Measurements from ENCODE around the gene CPLX3. TPM values are rescaled to one million over a fixed set of nuclear protein-coding genes. Genes with fewer than 3 reads are reported as not detected.

Gene CPLX3
- total RNA-seq, 1 donor from 2014 or later, result 1.2 TPM

DNA sequence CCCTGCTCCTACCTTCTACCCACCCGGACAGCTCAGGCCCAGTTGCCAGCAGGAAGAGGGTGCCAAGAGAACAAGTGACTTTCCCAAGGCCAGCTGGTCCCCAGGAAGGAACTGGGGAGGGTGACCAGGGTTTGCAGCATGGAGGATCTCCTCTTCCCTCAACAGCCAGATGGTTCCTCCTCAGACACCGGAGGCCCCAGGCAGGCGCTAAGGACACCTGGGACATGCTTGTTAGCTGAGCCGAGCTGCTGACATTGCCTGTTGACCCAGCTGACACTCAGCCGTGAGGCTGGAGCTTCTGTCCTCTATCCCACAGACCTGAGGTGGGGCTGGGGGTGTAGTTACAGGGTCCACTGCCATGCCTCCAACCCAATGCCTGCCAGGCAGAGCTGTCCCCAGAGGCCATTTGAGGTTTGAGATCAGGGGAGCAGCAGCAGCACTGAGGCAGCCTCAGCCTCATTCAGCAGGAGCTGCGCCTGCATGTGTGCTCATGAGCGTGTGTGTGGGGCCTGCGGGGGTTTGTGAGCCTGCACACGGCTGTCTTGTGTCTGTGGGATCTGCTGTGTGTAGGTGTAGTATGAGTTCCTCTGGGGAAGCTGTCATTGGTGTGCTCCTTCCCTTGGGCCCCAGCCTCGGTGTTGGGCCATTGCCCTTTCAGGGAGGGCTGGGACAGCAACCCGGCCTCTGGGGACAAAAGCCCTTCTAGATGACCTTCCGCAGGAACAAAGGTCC is 7.1 kb downstream of the CPLX3 start:
- intact Hi-C loops (cut with micrococcal nuclease), result no loop called here
- no peak for DNase-seq

DNA sequence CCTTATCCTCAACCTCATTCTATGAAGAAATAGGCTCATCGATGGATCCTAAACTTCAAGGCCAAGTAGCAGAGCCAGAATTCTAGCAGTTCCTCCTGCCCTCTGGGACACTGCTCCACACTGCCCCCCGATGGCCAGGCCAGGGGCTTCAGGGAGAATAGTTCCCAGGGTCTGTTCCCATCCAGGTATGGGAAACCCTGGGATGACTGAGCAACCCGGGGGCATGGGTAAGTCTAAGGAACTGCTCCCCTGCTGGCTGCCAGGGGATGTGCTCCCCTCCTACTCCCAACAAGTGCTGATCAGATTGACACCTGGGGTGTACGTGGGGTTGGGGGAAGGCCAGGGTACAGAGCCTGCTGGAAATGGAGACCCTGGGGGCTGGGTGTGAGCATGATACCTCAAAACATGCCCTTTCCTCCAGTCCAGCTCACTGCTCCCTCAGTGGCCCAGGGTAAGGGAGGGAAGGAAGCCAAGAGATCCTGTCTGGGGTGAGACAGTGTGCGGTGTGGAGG is 8.9 kb downstream of the CPLX3 start:
- DNase-seq, result peak; percentile 57
- H3K27ac ChIP-seq (replicated peaks), result no peak overlapping the region
- peaks cover 18% of the 10 kb centered on the region for H3K4me1 ChIP-seq
- no peak overlapping the region for H3K4me3 ChIP-seq
- H3K36me3 ChIP-seq, result peaks cover 13% of the 10 kb centered on the region
- TF ChIP-seq, protein P1, sequence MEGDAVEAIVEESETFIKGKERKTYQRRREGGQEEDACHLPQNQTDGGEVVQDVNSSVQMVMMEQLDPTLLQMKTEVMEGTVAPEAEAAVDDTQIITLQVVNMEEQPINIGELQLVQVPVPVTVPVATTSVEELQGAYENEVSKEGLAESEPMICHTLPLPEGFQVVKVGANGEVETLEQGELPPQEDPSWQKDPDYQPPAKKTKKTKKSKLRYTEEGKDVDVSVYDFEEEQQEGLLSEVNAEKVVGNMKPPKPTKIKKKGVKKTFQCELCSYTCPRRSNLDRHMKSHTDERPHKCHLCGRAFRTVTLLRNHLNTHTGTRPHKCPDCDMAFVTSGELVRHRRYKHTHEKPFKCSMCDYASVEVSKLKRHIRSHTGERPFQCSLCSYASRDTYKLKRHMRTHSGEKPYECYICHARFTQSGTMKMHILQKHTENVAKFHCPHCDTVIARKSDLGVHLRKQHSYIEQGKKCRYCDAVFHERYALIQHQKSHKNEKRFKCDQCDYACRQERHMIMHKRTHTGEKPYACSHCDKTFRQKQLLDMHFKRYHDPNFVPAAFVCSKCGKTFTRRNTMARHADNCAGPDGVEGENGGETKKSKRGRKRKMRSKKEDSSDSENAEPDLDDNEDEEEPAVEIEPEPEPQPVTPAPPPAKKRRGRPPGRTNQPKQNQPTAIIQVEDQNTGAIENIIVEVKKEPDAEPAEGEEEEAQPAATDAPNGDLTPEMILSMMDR (IDR thresholded peaks at IDR 0.05; ENCODE audit: borderline replicate concordance), result peak; percentile 80
- intact Hi-C loops (cut with micrococcal nuclease), result no loop called here
- no peaks in the 10 kb centered on the region for H3K27me3 ChIP-seq (ENCODE audit: low read depth)
- no peaks in the 10 kb centered on the region for H3K9me3 ChIP-seq (replicated peaks)

More for the DNA sequence above, 7.1 kb downstream of the CPLX3 start:
- TF ChIP-seq, protein P1 (IDR thresholded peaks at IDR 0.05; ENCODE audit: borderline replicate concordance), result no peak
- no peak overlapping the region for H3K4me3 ChIP-seq
- peaks cover 4% of the 10 kb centered on the region for H3K36me3 ChIP-seq
- no peaks in the 10 kb centered on the region for H3K9me3 ChIP-seq (replicated peaks)
- H3K27ac ChIP-seq (replicated peaks), result no peak overlapping the region
- H3K27me3 ChIP-seq (ENCODE audit: low read depth), result peaks cover 5% of the 10 kb centered on the region
- peaks cover 18% of the 10 kb centered on the region for H3K4me1 ChIP-seq

DNA sequence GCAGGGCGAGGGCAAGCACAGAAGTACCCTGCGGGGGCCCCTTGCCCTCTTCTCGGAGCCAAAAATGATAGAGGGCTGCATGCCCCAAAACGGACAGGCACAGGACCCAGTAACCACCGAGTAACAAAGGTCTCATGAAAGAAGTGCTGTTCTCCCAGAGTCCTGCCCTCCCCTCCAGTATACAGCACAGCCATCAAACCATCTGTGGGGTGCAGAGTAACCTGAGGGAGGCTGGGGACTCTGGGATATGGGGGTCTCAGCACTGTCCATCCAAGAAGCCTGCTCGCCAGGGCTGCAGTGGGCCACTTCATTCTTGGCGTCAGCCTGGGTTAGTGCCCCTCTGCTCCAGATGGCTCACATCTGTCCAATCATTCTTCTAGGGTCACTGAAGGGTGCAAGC is 10.4 kb downstream of the CPLX3 start:
- TF ChIP-seq, protein P1 (IDR thresholded peaks at IDR 0.05; ENCODE audit: borderline replicate concordance), result no peak
- Histone ChIP-seq H3K36me3 (peaks cover 13% of the 10 kb centered on the region), H3K4me1 (peaks cover 14% of the 10 kb centered on the region), H3K9me3 (replicated peaks) (no peaks in the 10 kb centered on the region), H3K27me3 (ENCODE audit: low read depth) (no peaks in the 10 kb centered on the region), H3K27ac (replicated peaks) (no peak overlapping the region), H3K4me3 (no peak overlapping the region)
- DNase-seq, result no peak
- intact Hi-C loops (cut with micrococcal nuclease), result no loop called here

DNA sequence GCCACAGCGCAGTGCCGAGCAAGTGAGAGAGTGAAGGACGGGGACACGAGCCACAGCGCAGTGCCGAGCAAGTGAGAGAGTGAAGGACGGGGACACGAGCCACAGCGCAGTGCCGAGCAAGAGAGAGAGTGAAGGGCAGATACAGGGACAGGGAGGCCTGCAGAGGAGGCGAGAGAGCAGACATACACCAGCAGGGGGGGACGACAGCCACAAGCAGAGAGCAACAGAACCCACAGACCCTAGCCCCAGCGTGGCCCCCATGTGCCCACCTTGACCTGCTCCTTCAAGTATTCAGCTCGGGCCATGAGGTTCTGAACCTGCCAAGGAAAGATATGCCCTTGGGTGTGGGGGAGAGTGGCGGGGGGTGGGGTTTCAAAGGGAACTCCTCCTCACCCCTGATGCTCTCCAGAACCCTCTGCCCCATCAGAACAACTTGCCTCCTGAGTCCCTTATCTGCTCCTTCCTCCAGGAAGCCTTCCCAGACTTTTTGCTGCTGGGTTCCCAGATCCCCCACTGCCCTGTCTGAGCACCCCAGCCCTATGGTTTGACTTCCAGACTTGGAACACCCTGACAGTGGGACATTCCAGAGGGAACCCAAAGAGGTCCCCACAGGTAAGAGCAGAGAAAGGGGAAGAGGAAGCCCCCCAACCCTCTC is 11.2 kb downstream of the CPLX3 start:
- H3K27ac ChIP-seq (replicated peaks), result no peak overlapping the region
- H3K36me3 ChIP-seq, result peaks cover 13% of the 10 kb centered on the region
- TF ChIP-seq, protein P1 (IDR thresholded peaks at IDR 0.05; ENCODE audit: borderline replicate concordance), result no peak
- no peaks in the 10 kb centered on the region for H3K27me3 ChIP-seq (ENCODE audit: low read depth)
- intact Hi-C loops (cut with micrococcal nuclease), result no loop called here
- H3K9me3 ChIP-seq (replicated peaks), result no peaks in the 10 kb centered on the region
- peaks cover 17% of the 10 kb centered on the region for H3K4me1 ChIP-seq
- no peak for DNase-seq
- H3K4me3 ChIP-seq, result no peak overlapping the region

DNA sequence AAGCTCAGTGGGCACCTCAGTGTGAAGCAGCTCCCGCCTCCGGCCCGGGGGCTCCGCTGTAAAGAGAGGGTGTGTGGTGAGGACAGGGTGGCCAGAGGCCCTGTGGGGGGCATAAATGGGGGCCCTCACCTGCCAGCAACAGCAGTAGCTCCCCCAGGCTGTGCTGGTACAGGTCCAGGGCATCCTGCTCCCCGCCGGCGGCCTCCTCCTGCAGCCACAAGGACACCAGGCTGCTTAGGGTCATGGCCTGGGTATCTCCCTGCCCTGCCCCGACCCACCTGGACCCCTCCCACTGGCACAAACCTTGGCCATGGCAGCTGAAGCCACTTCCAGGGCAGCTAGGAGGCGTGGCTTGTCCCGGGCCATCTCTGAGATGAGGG is 11.7 kb downstream of the CPLX3 start:
- intact Hi-C loops (cut with micrococcal nuclease), result no loop called here
- Histone ChIP-seq H3K36me3 (peaks cover 13% of the 10 kb centered on the region), H3K27me3 (ENCODE audit: low read depth) (no peaks in the 10 kb centered on the region), H3K4me1 (peaks cover 20% of the 10 kb centered on the region), H3K27ac (replicated peaks) (no peak overlapping the region), H3K9me3 (replicated peaks) (no peaks in the 10 kb centered on the region), H3K4me3 (no peak overlapping the region)
- DNase-seq, result no peak
- TF ChIP-seq, protein P1 (IDR thresholded peaks at IDR 0.05; ENCODE audit: borderline replicate concordance), result no peak

Data from left ventricle myocardium inferior (tissue), 1 donor.